GM21515 (cell line): ENCODE data around the gene TRRAP.
"Not testable (repeated sequence)": the region's sequence is repeated elsewhere in the genome, so short reads cannot be mapped to it uniquely, and the experiment has no call there.

Experiments
- ATAC-seq: cut with Tn5 transposase; IDR thresholded peaks from one replicate; pipeline ENCODE4 v1.9.1; 2021; ENCODE audit not compliant: unreplicated experiment

Gene TRRAP

GRCh38 chr7:99042957-99043356 is 164.6 kb downstream of the TRRAP start:
- ATAC-seq = no peak

- ATAC-seq = not testable (repeated sequence)
Observed at GRCh38 chr7:99044858-99045257, 166.5 kb downstream of the TRRAP start.

GRCh38 chr7:99046262-99046661 is 167.9 kb downstream of the TRRAP start:
- ATAC-seq = not testable (repeated sequence)

GRCh38 chr7:99046722-99047121 is 168.4 kb downstream of the TRRAP start:
- ATAC-seq = no peak

- ATAC-seq = no peak
Observed at GRCh38 chr7:99047526-99048077, 169.3 kb downstream of the TRRAP start.

- no peak for ATAC-seq
Observed at GRCh38 chr7:99050971-99051370, 172.6 kb downstream of the TRRAP start.

GRCh38 chr7:99054781-99055180 is 176.4 kb downstream of the TRRAP start:
- ATAC-seq = no peak

- no peak for ATAC-seq
Observed at GRCh38 chr7:99061001-99061776, 182.9 kb downstream of the TRRAP start.
